ENCODE data around the gene SASH1. TPM values are rescaled to one million over a fixed set of nuclear protein-coding genes. Genes with fewer than 3 reads are reported as not detected.

Gene SASH1
- total RNA-seq, 1 experiment from 2014 or later, result 9.8 TPM

- ChIA-PET POLR2A (ENCODE audit: unreplicated experiment) (interaction anchor here (0.7 kb wide), 1 partner anchor 1155 kb away, joined by 5 read pairs; no protein-coding TSS in a partner anchor), CTCF (interaction anchor here (0.9 kb wide), 1 partner anchor 145 kb away, joined by 5 read pairs; no protein-coding TSS in a partner anchor)
- Histone ChIP-seq H3K4me1 (ENCODE audit: insufficient read depth, low read length) (no peaks in the 10 kb centered on the region), H3K27ac (ENCODE audit: low read length) (peak overlapping the region; percentile 52), H2AFZ (ENCODE audit: low read length) (no peak overlapping the region), H3K36me3 (ENCODE audit: low read depth, low read length) (no peaks in the 10 kb centered on the region), H3K9ac (ENCODE audit: low read length) (no peak overlapping the region), H3K27me3 (ENCODE audit: low read length) (no peaks in the 10 kb centered on the region), H4K20me1 (ENCODE audit: low read length) (no peaks in the 10 kb centered on the region), H3K4me2 (ENCODE audit: low read length) (0 out of 2 replicates have a peak overlapping the region, but pooled peaks have one; percentile 21), H3K79me2 (ENCODE audit: low read length) (no peaks in the 10 kb centered on the region), H3K9me3 (ENCODE audit: low read length) (no peaks in the 10 kb centered on the region), H3F3A (ENCODE audit: low read length, unreplicated experiment) (no peaks in the 10 kb centered on the region), H3K9me2 (replicated peaks; ENCODE audit: low read length) (no peaks in the 10 kb centered on the region), H3K4me3 (ENCODE audit: low read length) (no peak overlapping the region)
- DNase-seq (no peak), ATAC-seq (no peak)
- BruUV-seq (replicated peaks), result no TSS peak
- intact Hi-C loops (cut with micrococcal nuclease), result loop anchor here (5.0 kb wide), 1 partner anchor 36 kb away; no protein-coding TSS in a partner anchor
- no peak for TF ChIP-seq EZH2phosphoT487 (IDR thresholded peaks at IDR 0.05; ENCODE audit: borderline replicate concordance, low read length)
- TF ChIP-seq CTCF (conservative IDR thresholded peaks at IDR 0.05; ENCODE audit: low read depth, low read length), result no peak
- TF ChIP-seq EZH2 (IDR thresholded peaks at IDR 0.05; ENCODE audit: low read length, unreplicated experiment), result no peak
Observed at GRCh38 chr6:148406579-148407371, 64.1 kb downstream of the SASH1 start.

- intact Hi-C loops (cut with micrococcal nuclease), result loop anchor here (5.0 kb wide), 1 partner anchor 35 kb away; no protein-coding TSS in a partner anchor
Observed at GRCh38 chr6:148407372-148407771, 64.7 kb downstream of the SASH1 start.

More at GRCh38 chr6:148407372-148407771, 64.7 kb downstream of the SASH1 start:
- H3K9ac ChIP-seq (ENCODE audit: low read length), result no peak overlapping the region
- no peaks in the 10 kb centered on the region for H4K20me1 ChIP-seq (ENCODE audit: low read length)
- H2AFZ ChIP-seq (ENCODE audit: low read length), result no peak overlapping the region
- H3K4me1 ChIP-seq (ENCODE audit: insufficient read depth, low read length), result no peaks in the 10 kb centered on the region
- H3K9me2 ChIP-seq (replicated peaks; ENCODE audit: low read length), result no peaks in the 10 kb centered on the region
- TF ChIP-seq EZH2phosphoT487 (IDR thresholded peaks at IDR 0.05; ENCODE audit: borderline replicate concordance, low read length) (no peak), EZH2 (IDR thresholded peaks at IDR 0.05; ENCODE audit: low read length, unreplicated experiment) (no peak), CTCF (conservative IDR thresholded peaks at IDR 0.05; ENCODE audit: low read depth, low read length) (no peak)
- H3K4me3 ChIP-seq (ENCODE audit: low read length), result no peak overlapping the region
- POLR2A ChIA-PET (ENCODE audit: unreplicated experiment), result interaction anchor here (0.7 kb wide), 1 partner anchor 1155 kb away, joined by 5 read pairs; no protein-coding TSS in a partner anchor
- peak overlapping the region; percentile 52 for H3K27ac ChIP-seq (ENCODE audit: low read length)
- H3K9me3 ChIP-seq (ENCODE audit: low read length), result no peaks in the 10 kb centered on the region
- no peaks in the 10 kb centered on the region for H3F3A ChIP-seq (ENCODE audit: low read length, unreplicated experiment)
- H3K79me2 ChIP-seq (ENCODE audit: low read length), result no peaks in the 10 kb centered on the region
- no peaks in the 10 kb centered on the region for H3K27me3 ChIP-seq (ENCODE audit: low read length)
- no TSS peak for BruUV-seq (replicated peaks)
- H3K4me2 ChIP-seq (ENCODE audit: low read length), result peak overlapping the region; percentile 21; the same call in 1 of the 2 replicates
- CTCF ChIA-PET, result interaction anchor here (0.9 kb wide), 1 partner anchor 145 kb away, joined by 5 read pairs; no protein-coding TSS in a partner anchor
- ATAC-seq (peak; percentile 94), DNase-seq (peak; percentile 91)
- H3K36me3 ChIP-seq (ENCODE audit: low read depth, low read length), result no peaks in the 10 kb centered on the region

Measured in PC-3 (cell line).